HG03135 (cell line): ENCODE measurements around the gene KDM2B.
A peak's percentile ranks its signal among the peaks of the same experiment; 100 is the strongest.
"Not testable (repeated sequence)": the region's sequence is repeated elsewhere in the genome, so short reads cannot be mapped to it uniquely, and the experiment has no call there.

ENCODE experiments used
- ATAC-seq: cut with Tn5 transposase; IDR thresholded peaks from one replicate; pipeline ENCODE4 v1.9.1; 2021; ENCODE audit warnings: mild to moderate bottlenecking, moderate library complexity; ENCODE audit not compliant: unreplicated experiment

The KDM2B gene

GRCh38 chr12:121507984-121508383, 72.8 kb downstream of the KDM2B start:
- ATAC-seq, result no peak

- ATAC-seq, result no peak
Observed at GRCh38 chr12:121507245-121507644, 73.6 kb downstream of the KDM2B start.

GRCh38 chr12:121505513-121505912, 75.3 kb downstream of the KDM2B start:
- no peak for ATAC-seq

- no peak for ATAC-seq
Observed at GRCh38 chr12:121504505-121504904, 76.3 kb downstream of the KDM2B start.

- ATAC-seq, result no peak
Observed at GRCh38 chr12:121503395-121503794, 77.4 kb downstream of the KDM2B start.

- no peak for ATAC-seq
Observed at GRCh38 chr12:121501946-121502345, 78.9 kb downstream of the KDM2B start.

GRCh38 chr12:121499929-121500793, 80.7 kb downstream of the KDM2B start:
- ATAC-seq, result no peak

- no peak for ATAC-seq
Observed at GRCh38 chr12:121495746-121496145, 85.1 kb downstream of the KDM2B start.

GRCh38 chr12:121494093-121494787, 86.6 kb downstream of the KDM2B start:
- ATAC-seq, result no peak

GRCh38 chr12:121490401-121491281, 90.2 kb downstream of the KDM2B start:
- no peak for ATAC-seq

GRCh38 chr12:121489874-121490273, 90.9 kb downstream of the KDM2B start:
- no peak for ATAC-seq

GRCh38 chr12:121484967-121485366, 95.9 kb downstream of the KDM2B start:
- no peak for ATAC-seq

GRCh38 chr12:121484564-121484963, 96.3 kb downstream of the KDM2B start:
- not testable (repeated sequence) for ATAC-seq

GRCh38 chr12:121483949-121484348, 96.9 kb downstream of the KDM2B start:
- no peak for ATAC-seq

GRCh38 chr12:121476477-121476876, 104.3 kb downstream of the KDM2B start:
- no peak for ATAC-seq

GRCh38 chr12:121475279-121475678, 105.5 kb downstream of the KDM2B start:
- no peak for ATAC-seq

GRCh38 chr12:121472150-121472905, 108.5 kb downstream of the KDM2B start:
- no peak for ATAC-seq

- no peak for ATAC-seq
Observed at GRCh38 chr12:121470751-121471150, 110.1 kb downstream of the KDM2B start.

- no peak for ATAC-seq
Observed at GRCh38 chr12:121468499-121468801, 112.4 kb downstream of the KDM2B start.

GRCh38 chr12:121467638-121468498, 113.0 kb downstream of the KDM2B start:
- ATAC-seq, result peak; percentile 26
